NCI-H2029 treated with DMSO at 0.1 percent for 48 hours (cell line): Measurements from ENCODE around the gene CDRT15.
"Not testable (repeated sequence)": the region's sequence is repeated elsewhere in the genome, so short reads cannot be mapped to it uniquely, and the experiment has no call there.

Source experiments
- DNase-seq: peaks from one replicate; lab custom pipeline; 2025; lab: John Stamatoyannopoulos, UW

The CDRT15 gene

GRCh38 chr17:14236762-14237161 lies at the start of gene CDRT15:
TSS of gene CDRT15 (minus strand) at chr17:14236862. CDS start at chr17:14236833, 29 bp downstream.
- not testable (repeated sequence) for DNase-seq

- DNase-seq, result no peak
Measured at GRCh38 chr17:14282726-14283125, 46.1 kb upstream of the CDRT15 start.

- DNase-seq, result no peak
Measured at GRCh38 chr17:14281530-14281929, 44.9 kb upstream of the CDRT15 start.

GRCh38 chr17:14276535-14277250 lies 40.0 kb upstream of the CDRT15 start:
- no peak for DNase-seq

GRCh38 chr17:14270508-14270907 lies 33.8 kb upstream of the CDRT15 start:
- DNase-seq, result no peak

- DNase-seq, result no peak
Measured at GRCh38 chr17:14269473-14269872, 32.8 kb upstream of the CDRT15 start.

GRCh38 chr17:14268264-14268663 lies 31.6 kb upstream of the CDRT15 start:
- no peak for DNase-seq

- no peak for DNase-seq
Measured at GRCh38 chr17:14261406-14261805, 24.7 kb upstream of the CDRT15 start.

GRCh38 chr17:14245629-14246028 lies 9.0 kb upstream of the CDRT15 start:
- no peak for DNase-seq

GRCh38 chr17:14245002-14245401 lies 8.3 kb upstream of the CDRT15 start:
- no peak for DNase-seq

- DNase-seq, result not testable (repeated sequence)
Measured at GRCh38 chr17:14239271-14239670, 2.6 kb upstream of the CDRT15 start.

GRCh38 chr17:14236032-14236431 lies 630 bp downstream of the CDRT15 start:
- not testable (repeated sequence) for DNase-seq

GRCh38 chr17:14235047-14235446 lies 1.6 kb downstream of the CDRT15 start:
- DNase-seq, result not testable (repeated sequence)

GRCh38 chr17:14231187-14231586 lies 5.5 kb downstream of the CDRT15 start:
- not testable (repeated sequence) for DNase-seq

- DNase-seq, result no peak
Measured at GRCh38 chr17:14228903-14229302, 7.8 kb downstream of the CDRT15 start.

GRCh38 chr17:14227052-14227451 lies 9.6 kb downstream of the CDRT15 start:
- no peak for DNase-seq

- DNase-seq, result no peak
Measured at GRCh38 chr17:14225254-14225980, 11.2 kb downstream of the CDRT15 start.

GRCh38 chr17:14222611-14223010 lies 14.1 kb downstream of the CDRT15 start:
- no peak for DNase-seq

- no peak for DNase-seq
Measured at GRCh38 chr17:14214271-14214670, 22.4 kb downstream of the CDRT15 start.

GRCh38 chr17:14212401-14212800 lies 24.3 kb downstream of the CDRT15 start:
- no peak for DNase-seq

GRCh38 chr17:14211801-14212200 lies 24.9 kb downstream of the CDRT15 start:
- DNase-seq, result no peak

GRCh38 chr17:14211246-14211645 lies 25.4 kb downstream of the CDRT15 start:
- DNase-seq, result no peak

GRCh38 chr17:14209215-14209614 lies 27.4 kb downstream of the CDRT15 start:
- DNase-seq, result no peak
